Retinal pigment epithelial cell (primary cell): ENCODE data around the gene ASCC1.
"Not testable (repeated sequence)": the region's sequence is repeated elsewhere in the genome, so short reads cannot be mapped to it uniquely, and the experiment has no call there.

Experiments used
- DNase-seq: peaks from one replicate; pipeline ENCODE4 v3.0.0-alpha.2; 2010; ENCODE audit warnings: low read depth
- H3K4me3 ChIP-seq: 2 replicates; pipeline ENCODE4 v1.5.1; 2011; ENCODE audit warnings: mild to moderate bottlenecking, low read length, control low read depth, moderate library complexity
- TF ChIP-seq, protein P1 (sequence below): conservative IDR thresholded peaks from 2 replicates; pipeline ENCODE4 v1.5.1; 2011; ENCODE audit warnings: low read depth, low read length, control low read depth, inconsistent platforms

ASCC1 gene

DNA sequence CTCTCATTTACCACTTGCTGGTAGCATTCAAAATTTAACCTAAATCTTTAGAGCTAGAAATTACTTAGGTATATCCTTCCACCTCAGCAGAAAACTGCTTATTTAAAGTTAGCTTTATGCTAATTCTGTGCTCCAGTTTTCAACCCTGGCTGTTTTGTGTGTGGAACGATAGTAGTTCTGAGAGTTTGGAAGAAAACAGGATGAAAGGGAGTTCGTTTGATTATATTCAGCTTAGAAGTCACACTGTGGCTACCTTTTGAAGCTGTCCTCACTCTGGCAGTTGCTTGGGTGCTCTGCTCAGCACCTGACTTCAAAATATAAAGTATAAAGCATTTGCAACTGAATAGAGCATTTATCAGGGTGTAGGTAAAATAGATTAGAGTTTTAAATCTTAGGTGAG is 2.6 kb upstream of the ASCC1 start:
- DNase-seq: no peak
- TF ChIP-seq, protein P1, sequence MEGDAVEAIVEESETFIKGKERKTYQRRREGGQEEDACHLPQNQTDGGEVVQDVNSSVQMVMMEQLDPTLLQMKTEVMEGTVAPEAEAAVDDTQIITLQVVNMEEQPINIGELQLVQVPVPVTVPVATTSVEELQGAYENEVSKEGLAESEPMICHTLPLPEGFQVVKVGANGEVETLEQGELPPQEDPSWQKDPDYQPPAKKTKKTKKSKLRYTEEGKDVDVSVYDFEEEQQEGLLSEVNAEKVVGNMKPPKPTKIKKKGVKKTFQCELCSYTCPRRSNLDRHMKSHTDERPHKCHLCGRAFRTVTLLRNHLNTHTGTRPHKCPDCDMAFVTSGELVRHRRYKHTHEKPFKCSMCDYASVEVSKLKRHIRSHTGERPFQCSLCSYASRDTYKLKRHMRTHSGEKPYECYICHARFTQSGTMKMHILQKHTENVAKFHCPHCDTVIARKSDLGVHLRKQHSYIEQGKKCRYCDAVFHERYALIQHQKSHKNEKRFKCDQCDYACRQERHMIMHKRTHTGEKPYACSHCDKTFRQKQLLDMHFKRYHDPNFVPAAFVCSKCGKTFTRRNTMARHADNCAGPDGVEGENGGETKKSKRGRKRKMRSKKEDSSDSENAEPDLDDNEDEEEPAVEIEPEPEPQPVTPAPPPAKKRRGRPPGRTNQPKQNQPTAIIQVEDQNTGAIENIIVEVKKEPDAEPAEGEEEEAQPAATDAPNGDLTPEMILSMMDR: no peak
- no peak overlapping the region for H3K4me3 ChIP-seq

DNA sequence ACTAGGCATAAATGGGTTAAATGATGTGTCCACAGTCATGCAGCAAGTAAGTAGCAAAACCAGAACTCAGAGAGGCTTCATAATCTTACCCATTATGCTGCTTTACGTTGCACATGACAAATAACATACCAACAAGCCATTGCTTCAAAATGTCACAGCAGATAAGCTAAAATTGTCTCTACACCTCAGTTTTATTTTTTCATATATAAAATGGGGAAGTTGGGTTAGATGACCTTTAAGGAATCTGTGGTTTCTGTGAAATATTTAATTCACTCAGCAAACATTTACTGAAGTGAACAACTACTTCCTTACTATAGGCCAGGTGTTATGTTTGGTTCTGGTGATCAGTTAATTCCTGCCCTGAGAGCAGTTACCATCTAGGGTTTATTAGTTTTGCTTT is 2.2 kb upstream of the ASCC1 start:
- DNase-seq: no peak
- TF ChIP-seq, protein P1: no peak
- no peak overlapping the region for H3K4me3 ChIP-seq

DNA sequence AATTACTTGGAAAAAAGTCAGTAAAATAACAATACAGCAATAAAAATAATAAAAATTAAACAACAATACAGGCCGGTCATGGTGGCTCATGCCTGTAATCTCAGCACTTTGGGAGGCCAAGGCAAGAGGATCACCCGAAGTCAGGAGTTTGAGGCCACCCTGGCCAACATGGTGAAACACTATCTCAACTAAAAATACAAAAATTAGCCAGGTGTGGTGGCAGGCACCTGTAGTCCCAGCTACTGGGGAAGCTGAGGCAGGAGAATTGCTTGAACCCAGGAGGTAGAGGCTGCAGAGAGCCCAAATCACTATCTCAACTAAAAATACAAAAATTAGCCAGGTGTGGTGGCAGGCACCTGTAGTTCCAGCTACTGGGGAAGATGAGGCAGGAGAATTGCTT is 4.2 kb downstream of the ASCC1 start:
- not testable (repeated sequence) for DNase-seq

DNA sequence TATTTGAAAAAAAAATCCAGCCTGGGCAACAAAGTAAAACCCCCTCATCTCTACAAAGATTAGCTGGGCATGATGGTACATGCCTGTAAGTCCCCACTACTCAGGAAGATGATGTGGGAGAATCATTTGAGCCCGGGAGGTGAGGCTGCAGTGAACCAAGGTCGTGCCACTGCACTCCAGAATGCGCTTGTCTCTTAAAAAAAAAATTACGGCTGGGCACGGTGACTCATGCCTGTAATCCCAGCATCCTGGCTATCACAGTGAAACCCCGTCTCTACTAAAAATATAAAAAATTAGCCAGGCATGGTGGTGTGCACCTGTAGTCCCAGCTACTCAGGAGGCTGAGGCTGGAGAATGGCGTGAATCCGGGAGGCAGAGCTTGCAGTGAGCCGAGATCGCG is 4.7 kb downstream of the ASCC1 start:
- H3K4me3 ChIP-seq, DNase-seq: not testable (repeated sequence)

More for the DNA sequence above, 4.2 kb downstream of the ASCC1 start:
- not testable (repeated sequence) for H3K4me3 ChIP-seq

DNA sequence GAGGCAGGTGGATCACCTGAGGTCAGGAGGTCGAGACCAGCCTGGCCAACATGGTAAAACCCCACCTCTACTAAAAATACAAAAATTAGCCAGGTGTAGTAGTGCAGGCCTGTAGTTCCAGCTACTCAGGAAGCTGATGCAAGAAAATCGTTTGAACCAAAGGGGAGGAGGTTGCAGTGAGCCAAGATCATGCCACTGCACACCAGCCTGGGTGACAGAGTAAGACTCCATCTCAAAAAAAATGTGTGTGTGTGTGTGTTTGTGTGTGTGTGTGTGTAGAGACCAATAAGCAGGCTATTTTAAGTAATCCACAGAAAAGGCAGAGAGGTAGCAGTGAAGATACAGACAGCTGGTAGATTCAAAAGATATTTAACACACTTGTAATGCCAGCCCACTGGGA is 7.5 kb downstream of the ASCC1 start:
- DNase-seq, H3K4me3 ChIP-seq: not testable (repeated sequence)

DNA sequence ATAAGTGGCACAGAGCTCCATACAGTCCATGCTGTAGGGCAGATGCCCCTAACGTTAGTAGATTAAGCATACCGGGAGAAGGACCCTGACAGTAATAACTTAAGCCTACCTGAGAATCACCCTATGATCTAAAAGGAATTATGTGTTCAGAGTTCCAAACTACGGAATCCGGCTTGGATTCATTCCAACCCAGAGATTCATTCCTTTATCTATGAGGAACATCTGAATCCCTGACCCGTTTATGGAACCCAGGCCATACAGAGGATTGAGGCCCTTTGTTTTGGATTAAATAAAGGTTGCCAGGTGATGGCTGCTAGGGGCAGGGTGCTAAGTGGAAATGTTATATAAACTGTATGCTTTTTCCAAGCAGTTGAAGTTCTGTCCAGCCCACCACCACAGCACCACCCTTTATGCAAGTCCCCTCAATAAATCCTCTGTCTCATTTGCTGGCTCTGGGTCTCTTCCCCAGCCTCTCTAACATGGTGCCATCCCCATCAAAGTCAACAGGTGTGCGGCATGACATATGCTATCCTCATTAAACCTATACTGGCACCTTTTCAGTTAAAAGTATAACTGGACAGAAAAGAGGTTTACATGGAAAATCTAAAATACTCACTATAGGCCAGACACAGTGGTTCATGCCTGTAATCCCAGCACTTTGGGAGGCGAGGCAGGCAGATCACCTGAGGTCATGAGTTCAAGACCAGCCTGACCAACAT is 9.4 kb downstream of the ASCC1 start:
- DNase-seq: no peak
- no peak overlapping the region for H3K4me3 ChIP-seq
- TF ChIP-seq, protein P1: no peak

DNA sequence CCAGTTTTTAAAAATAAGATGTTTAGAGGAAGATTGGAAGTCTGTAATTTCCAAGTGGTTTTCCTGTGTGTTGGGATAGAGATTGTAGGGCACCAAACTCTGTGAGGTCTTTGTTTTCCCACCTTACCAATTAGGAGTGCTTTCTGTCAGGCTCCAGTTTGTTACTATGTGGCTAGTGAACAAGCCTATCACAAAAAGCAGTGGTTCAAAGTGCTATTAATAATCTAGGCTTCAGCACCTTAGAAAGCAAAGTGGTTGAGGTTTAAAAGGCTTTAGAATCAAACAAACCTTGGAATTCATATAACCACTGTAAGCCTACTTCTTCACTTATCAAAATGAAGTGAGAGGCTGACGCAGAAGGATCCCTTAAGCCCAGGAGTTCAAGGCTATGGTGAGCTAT is 11.4 kb downstream of the ASCC1 start:
- H3K4me3 ChIP-seq: no peak overlapping the region
- TF ChIP-seq, protein P1: no peak

DNA sequence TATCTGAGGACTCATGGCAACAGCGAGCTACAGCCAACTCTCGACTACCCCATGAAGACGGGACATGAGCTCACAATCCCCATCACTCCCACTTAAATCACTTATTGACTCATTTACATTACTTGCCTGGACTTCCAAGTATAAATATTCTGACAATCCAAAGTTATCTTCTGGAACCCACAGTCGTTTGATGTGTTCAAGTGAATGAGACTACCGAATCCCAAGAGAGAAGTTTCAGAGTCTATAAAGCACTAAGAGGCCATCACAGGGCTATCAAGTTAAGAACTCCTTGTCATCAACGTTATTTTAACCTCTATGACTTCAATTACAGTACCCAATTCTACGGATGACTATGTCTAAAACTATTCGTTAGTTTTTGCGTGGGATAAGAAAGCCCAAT is 11.8 kb downstream of the ASCC1 start:
- TF ChIP-seq, protein P1: no peak
- H3K4me3 ChIP-seq: no peak overlapping the region
- no peak for DNase-seq

More for the DNA sequence above, 11.4 kb downstream of the ASCC1 start:
- DNase-seq: no peak

DNA sequence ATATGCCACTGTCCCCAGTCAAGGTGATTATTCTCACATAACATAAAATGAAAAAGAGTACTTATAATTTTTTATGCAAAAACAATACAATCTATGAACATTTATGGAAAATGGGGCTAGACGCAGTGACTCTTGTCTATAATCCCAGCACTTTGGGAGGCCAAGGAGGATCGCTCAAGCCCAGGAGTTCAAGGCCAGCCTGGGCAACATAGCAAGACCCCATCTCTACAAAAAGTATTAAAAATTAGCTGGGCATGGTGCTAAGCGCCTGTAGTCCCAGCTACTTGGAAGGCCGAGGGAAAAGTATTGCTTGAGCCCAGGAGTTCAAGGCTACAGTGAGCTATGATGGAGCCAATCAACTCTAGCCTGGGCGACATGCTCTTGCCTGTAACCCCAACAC is 14.8 kb downstream of the ASCC1 start:
- TF ChIP-seq, protein P1: no peak
- DNase-seq: no peak
- no peak overlapping the region for H3K4me3 ChIP-seq
